Fibroblast of skin of right biceps (primary cell): ENCODE measurements around the gene ITSN1.
A peak's percentile ranks its signal among the peaks of the same experiment; 100 is the strongest.
"Not testable (repeated sequence)": the region's sequence is repeated elsewhere in the genome, so short reads cannot be mapped to it uniquely, and the experiment has no call there.

Experiments used
- DNase-seq: peaks from one replicate; pipeline ENCODE4 v3.0.0-alpha.2; 2013

ITSN1 gene

DNA sequence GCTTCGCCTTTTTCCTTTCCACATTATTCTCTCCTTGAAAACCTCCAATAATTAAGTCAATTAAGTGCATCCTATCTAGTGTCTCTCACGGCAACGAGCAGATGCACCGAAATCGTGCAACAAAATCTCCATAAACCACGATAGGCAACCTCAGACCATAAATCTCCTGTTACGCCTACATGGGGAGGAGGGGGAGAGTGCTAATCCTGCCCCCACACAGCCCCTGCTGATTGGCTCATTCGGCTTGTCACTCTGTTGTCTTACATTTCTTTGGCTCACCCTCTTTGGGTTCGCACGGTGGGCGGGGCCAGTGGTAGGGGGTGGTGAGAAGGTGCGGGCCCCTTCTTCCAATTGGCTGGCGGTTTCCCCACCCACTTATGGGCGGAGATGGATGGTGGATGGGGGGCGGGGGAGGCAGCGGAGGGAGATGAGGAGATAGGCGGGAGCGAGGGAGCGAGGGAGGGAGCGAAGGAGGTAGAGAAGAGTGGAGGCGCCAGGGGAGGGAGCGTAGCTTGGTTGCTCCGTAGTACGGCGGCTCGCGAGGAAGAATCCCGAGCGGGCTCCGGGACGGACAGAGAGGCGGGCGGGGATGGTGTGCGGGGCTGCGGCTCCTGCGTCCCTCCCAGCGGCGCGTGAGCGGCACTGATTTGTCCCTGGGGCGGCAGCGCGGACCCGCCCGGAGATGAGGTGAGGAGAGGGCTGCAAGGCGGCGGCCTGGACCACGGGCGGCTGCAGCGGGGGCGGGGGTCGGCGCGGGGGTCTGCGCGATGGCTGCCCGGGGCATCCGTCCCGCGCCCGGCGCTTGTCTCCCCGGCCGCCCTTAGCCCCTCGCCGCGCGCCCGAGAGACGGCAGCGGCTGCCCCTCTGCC, at the start of gene ITSN1:
ITSN1 (plus strand) TSS at position 475 of the 869 bp plus-strand sequence. CDS start 76,328 bp downstream, outside the sequence.
- DNase-seq, result peak; percentile 100

- DNase-seq, result no peak
Measured at GRCh38 chr21:33598051-33598450, 44.2 kb upstream of the ITSN1 start.

DNA sequence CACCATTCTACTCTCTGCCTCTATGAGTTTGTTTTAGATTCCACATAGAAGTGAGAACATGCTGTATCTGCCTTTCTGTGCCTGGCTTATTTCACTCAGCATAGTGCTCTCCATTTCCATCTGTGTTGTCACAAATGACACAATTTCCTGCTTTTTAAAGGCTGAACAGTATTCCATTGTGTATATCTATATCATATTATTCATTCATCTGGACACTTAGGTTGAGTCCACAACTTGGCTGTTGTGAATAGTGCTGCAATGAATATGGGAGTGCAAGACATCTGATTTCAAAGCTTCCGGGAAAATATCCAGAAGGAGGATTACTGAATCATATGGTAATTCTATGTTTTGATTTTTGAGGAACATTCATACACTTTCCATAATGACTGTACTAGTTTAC, 33.7 kb upstream of the ITSN1 start:
- peak; percentile 8 for DNase-seq

DNA sequence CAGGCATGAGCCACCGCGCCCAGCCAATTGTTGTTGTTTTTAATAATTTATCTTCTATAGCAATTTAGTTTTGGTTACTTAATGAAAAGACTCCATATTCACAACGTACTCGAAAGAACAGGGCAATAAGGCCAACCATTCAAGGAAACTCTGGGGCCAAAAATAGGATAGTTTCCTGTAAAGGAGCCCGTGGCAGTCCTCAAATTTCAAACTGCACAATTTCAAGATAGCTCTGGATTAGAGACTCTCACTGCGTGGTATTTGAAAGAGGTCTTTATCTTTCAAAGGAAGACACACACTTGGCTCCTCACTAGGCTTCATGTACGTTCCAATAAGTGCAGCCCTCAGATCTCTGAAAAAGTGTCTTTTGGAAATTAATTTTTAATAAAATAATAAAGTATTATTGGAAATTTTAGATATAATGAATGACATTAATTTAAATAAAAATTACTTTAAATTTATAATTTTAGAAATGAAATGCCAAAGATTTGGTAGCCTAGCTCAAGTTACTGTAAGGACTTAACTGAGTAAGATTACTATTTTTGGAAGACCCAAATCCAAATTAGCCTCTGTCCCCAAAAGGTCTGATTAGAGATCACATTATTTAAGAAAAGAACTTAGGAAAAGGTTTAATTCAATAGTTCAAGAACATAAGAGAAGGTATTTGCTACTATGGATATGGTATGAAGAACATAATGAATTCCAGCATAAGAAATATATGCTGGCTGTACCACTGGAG, 31.1 kb upstream of the ITSN1 start:
- DNase-seq, result no peak

- DNase-seq, result not testable (repeated sequence)
Measured at GRCh38 chr21:33617565-33617964, 24.7 kb upstream of the ITSN1 start.

DNA sequence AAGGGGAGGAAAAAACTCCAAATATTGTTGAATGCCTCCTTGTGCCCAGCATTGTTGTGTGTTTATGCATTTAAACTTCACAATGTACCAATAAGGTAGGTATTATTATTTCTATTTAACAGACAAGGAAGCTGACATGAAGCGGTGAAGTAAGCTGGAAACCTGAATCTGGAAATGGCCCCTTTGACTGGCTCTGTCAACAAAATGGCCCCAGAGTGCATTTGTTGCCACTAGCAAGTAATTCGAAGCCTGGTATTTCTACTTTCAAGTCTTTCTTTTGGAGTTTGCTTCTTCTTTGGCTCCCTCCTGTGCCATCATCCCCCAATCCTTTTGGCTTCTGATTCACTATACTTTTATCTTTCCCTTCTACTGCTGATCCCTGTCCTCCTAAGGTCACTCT, 23.9 kb upstream of the ITSN1 start:
- no peak for DNase-seq

GRCh38 chr21:33619726-33620125, 22.6 kb upstream of the ITSN1 start:
- DNase-seq, result no peak

- no peak for DNase-seq
Measured at GRCh38 chr21:33622253-33622652, 20.0 kb upstream of the ITSN1 start.

DNA sequence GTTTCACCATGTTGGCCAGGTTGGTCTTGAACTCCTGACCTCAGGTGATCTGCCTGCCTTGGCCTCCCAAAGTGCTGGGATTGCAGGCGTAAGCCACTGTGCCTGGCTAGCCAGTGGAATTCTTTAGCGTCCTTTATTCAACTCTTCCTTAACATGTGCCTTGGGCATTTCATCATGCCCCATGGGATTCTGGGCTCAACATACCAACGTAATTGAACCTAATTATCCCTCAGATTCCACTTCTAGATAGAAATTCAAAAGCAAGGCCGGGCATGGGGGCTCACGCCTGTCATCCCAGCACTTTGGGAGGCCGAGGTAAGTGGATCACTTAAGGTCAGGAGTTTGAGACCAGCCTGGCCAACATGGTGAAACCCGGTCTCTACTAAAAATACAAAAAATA, 16.1 kb upstream of the ITSN1 start:
- DNase-seq, result not testable (repeated sequence)

DNA sequence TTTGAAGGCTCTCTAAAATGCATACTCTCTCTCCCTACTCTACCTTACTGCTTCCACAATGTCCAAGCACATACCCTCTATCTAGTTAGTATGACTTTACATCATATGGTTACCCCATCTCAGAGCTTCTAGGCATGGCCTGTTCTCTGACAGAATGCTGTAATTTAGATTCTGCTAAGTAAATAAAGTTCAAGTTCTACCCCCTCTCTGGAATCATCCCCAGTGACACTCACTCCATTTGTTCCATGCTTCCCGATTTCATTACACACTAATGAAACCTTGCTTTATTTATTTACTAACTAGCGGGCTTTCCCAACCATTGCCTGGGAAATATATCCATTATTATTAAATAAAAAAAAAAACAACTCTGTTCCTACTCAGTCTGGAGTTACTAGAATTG, 8.0 kb upstream of the ITSN1 start:
- DNase-seq, result no peak

DNA sequence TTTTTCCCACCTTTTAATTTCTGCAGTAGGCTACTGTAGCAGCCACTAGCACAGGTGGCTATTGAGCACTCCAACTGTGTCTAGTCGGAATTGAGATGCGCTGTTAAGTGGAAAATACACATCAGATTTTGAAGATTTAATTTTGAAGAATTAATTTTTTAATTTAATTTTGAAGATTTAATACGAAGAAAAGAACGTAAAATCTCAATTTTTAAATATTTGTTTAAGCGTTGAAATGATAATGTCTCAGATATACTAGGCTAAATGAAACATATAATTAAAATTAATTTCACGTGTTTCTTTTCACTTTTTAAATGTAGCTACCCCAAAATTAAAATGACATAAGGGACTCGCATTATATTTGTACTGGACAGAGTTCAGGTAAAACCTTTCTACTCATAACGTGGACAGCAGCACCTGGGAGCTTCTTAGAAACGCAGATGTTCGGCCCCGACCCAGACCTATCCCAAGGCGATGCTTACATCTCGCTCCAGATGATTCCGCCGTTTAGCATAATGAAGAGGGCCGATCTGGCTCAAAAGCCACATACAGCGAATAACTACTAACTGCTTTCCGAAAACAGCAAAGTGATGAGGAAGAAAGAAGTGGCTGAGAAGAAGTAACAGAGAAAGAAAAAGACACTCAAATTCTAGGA, 1.5 kb upstream of the ITSN1 start:
- DNase-seq, result peak; percentile 14

GRCh38 chr21:33641352-33642026, 812 bp upstream of the ITSN1 start, which contains the start of gene CRYZL1:
Gene CRYZL1 (minus strand): TSS chr21:33641741. CDS start chr21:33631551, 10,190 bp downstream.
- peak; percentile 100 for DNase-seq

- DNase-seq, result peak; percentile 36
Measured at GRCh38 chr21:33642896-33643657, 776 bp downstream of the ITSN1 start.

- no peak for DNase-seq
Measured at GRCh38 chr21:33643658-33644311, 1.5 kb downstream of the ITSN1 start.

DNA sequence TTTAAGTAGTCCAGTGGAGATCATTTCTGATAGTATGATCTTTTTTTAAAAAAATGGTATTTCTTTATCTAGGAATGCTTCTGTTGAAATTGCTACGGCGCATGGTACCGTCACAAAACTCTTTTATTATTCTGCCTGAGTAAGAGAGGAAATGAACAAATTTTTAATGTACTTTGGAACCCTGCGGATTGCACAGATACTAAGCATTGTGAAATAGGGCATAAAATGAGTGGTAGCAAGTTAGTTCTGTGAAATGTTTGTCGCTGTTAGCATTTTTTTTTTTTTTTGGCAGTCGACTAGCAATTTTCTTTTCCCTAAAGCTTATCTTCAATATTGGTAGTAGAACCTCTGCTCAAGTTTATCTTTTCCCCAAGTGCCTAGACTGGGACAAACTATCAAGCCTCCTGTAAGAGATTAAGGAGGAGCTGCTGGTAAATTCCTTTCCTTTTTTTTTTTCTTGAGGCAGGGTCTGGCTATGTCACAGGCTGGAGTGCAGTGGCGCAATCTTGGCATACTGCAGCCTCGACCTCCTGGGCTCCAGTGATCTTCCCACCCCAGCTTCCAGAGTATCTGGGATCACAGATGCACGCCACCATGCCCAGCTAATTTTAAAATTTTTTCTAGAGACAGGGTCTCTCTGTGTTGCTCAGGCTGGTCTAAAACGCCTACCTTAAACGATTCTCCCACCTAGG, 2.2 kb downstream of the ITSN1 start:
- DNase-seq, result peak; percentile 68

GRCh38 chr21:33645730-33646129, 3.4 kb downstream of the ITSN1 start:
- DNase-seq, result no peak

GRCh38 chr21:33647587-33647986, 5.3 kb downstream of the ITSN1 start:
- DNase-seq, result no peak

DNA sequence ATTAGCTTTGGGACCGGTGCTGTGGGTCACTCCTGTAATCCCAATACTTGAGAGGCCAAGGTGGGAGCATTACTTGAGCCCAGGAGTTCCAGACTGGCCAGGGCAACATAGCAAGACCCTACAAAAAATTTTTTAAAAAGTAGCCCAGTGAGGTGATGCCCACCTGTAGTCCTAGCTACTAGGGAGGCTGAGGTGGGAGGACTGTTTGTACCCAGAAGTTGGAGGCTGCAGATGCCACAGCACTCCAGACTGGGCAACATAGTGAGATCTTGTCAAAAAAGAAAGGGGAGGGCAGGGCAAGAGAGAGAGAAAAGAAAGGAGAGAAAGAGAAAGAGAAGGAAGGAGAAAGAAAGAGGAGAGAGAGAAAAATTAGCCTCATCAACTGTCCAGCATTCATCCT, 6.3 kb downstream of the ITSN1 start:
- DNase-seq, result no peak

DNA sequence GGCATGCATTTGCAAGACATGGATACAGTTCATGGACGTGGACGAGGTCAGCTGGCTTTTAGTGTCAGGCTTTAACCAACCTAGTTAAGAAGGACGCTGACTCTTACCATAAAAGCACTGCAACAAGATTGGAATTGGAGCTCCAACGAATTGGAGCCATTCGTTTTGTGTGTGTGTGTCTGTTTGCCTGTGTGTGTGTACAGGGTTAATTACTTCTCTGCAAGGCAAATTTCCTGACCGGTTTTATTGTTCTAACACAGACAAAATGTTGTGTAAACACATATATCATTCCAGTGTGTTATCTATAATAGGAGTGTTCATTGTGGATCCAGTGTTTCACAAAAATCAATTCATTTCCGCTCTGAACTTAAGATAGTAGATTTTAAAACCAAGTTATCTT, 7.9 kb downstream of the ITSN1 start:
- no peak for DNase-seq

GRCh38 chr21:33650929-33651509, 8.7 kb downstream of the ITSN1 start:
- no peak for DNase-seq
